DND-41 (cell line): ENCODE results near the gene CPLX1.

Experiments used
- ATAC-seq: fragments of 200-7000 bp; cut with Tn5 transposase; 3 replicates; pipeline ENCODE4 v1.9.1; 2021; ENCODE audit warnings: low read depth; ENCODE audit not compliant: insufficient read depth
- DNase-seq: peaks from one replicate; pipeline ENCODE4 v3.0.0-alpha.2; 2020
- H2AFZ ChIP-seq: 2 replicates; pipeline ENCODE4 v1.6.0; 2012; ENCODE audit warnings: low read depth, low read length
- H3K27ac ChIP-seq: 2 replicates; pipeline ENCODE4 v1.5.1; 2012; ENCODE audit warnings: low read length, inconsistent platforms
- H3K27me3 ChIP-seq: fragments of 200-600 bp; sonication (generic); 2 replicates; pipeline ENCODE4 v1.6.0; 2012; ENCODE audit warnings: low read length, mild to moderate bottlenecking, inconsistent platforms; ENCODE audit not compliant: insufficient read depth, poor library complexity
- H3K36me3 ChIP-seq: 2 replicates; pipeline ENCODE4 v1.5.1; 2012; ENCODE audit warnings: low read length, inconsistent platforms; ENCODE audit not compliant: insufficient read depth
- H3K4me1 ChIP-seq: 2 replicates; pipeline ENCODE4 v1.5.1; 2012; ENCODE audit warnings: mild to moderate bottlenecking, low read length; ENCODE audit not compliant: insufficient read depth
- H3K4me2 ChIP-seq: 2 replicates; pipeline ENCODE4 v1.6.0; 2012; ENCODE audit warnings: mild to moderate bottlenecking, moderate library complexity, low read length, inconsistent platforms; ENCODE audit not compliant: insufficient read depth
- H3K4me3 ChIP-seq, 2 experiments: fragments of 200-600 bp in 1 of 2; shearing (Covaris generic) in 1 of 2; 2 replicates each; pipeline ENCODE4 v1.5.1; 2012 to 2016; ENCODE audit warnings: inconsistent platforms in 2 of 2, low read length in 2 of 2, mild to moderate bottlenecking in 2 of 2, low read depth in 1 of 2, moderate library complexity in 1 of 2
- H3K79me2 ChIP-seq: 2 replicates; pipeline ENCODE4 v1.6.0; 2012; ENCODE audit warnings: low read length, inconsistent platforms; ENCODE audit not compliant: insufficient read depth
- H3K9ac ChIP-seq: 2 replicates; pipeline ENCODE4 v1.6.0; 2012; ENCODE audit warnings: low read depth, mild to moderate bottlenecking, inconsistent platforms, low read length, moderate library complexity
- H3K9me3 ChIP-seq: 2 replicates; pipeline ENCODE4 v1.5.1; 2012; ENCODE audit warnings: low read length, moderate library complexity, mild to moderate bottlenecking, inconsistent platforms; ENCODE audit not compliant: insufficient read depth, severe bottlenecking
- H4K20me1 ChIP-seq: 2 replicates; pipeline ENCODE4 v1.6.0; 2012; ENCODE audit warnings: low read length; ENCODE audit not compliant: insufficient read depth
- CTCF ChIP-seq: IDR thresholded peaks from 2 replicates; pipeline ENCODE4 v1.5.1; 2012; ENCODE audit warnings: borderline replicate concordance, low read length, moderate library complexity, mild to moderate bottlenecking; ENCODE audit not compliant: poor library complexity, severe bottlenecking; ENCODE audit errors: extremely low read depth
- EZH2 ChIP-seq: IDR thresholded peaks from 3 replicates; pipeline ENCODE4 v1.6.1; 2012; ENCODE audit warnings: borderline replicate concordance, low read depth, mild to moderate bottlenecking, moderate library complexity, low read length, inconsistent platforms; ENCODE audit not compliant: severe bottlenecking

Gene CPLX1

GRCh38 chr4:821631-822030 is 4.3 kb downstream of the CPLX1 start:
- H3K27ac ChIP-seq, result no peak overlapping the region
- no peak overlapping the region for H3K9ac ChIP-seq
- no peaks in the 10 kb centered on the region for H3K36me3 ChIP-seq
- no peak overlapping the region for H3K4me2 ChIP-seq
- TF ChIP-seq EZH2 (no peak), CTCF (no peak)
- no peaks in the 10 kb centered on the region for H3K4me1 ChIP-seq
- H3K4me3 ChIP-seq, result no peak overlapping the region
- ATAC-seq (no peak; the same call in 2 of the 3 replicates), DNase-seq (no peak)
- H3K27me3 ChIP-seq, result no peaks in the 10 kb centered on the region
- no peak overlapping the region for H2AFZ ChIP-seq
- H3K9me3 ChIP-seq, result no peaks in the 10 kb centered on the region
- H3K79me2 ChIP-seq, result no peaks in the 10 kb centered on the region
- no peaks in the 10 kb centered on the region; the same call in 1 of the 2 replicates for H4K20me1 ChIP-seq

- H3K27me3 ChIP-seq, result no peaks in the 10 kb centered on the region
- TF ChIP-seq EZH2, result no peak
- TF ChIP-seq CTCF, result no peak
- no peak overlapping the region for H3K4me3 ChIP-seq
- H3K9ac ChIP-seq, result no peak overlapping the region
- no peaks in the 10 kb centered on the region for H3K36me3 ChIP-seq
- no peaks in the 10 kb centered on the region for H3K79me2 ChIP-seq
- H3K4me2 ChIP-seq, result no peak overlapping the region
- DNase-seq (no peak), ATAC-seq (no peak)
- no peak overlapping the region for H3K27ac ChIP-seq
- H3K9me3 ChIP-seq, result no peaks in the 10 kb centered on the region
- no peak overlapping the region for H2AFZ ChIP-seq
- H4K20me1 ChIP-seq, result no peaks in the 10 kb centered on the region; the same call in 1 of the 2 replicates
- no peaks in the 10 kb centered on the region for H3K4me1 ChIP-seq
Measured at GRCh38 chr4:821181-821591, 4.7 kb downstream of the CPLX1 start.

- H3K9ac ChIP-seq, result no peak overlapping the region
- ATAC-seq (no peak), DNase-seq (no peak)
- no peaks in the 10 kb centered on the region for H3K4me1 ChIP-seq
- no peak for TF ChIP-seq EZH2
- no peak for TF ChIP-seq CTCF
- no peaks in the 10 kb centered on the region for H3K9me3 ChIP-seq
- no peak overlapping the region for H3K4me2 ChIP-seq
- H3K79me2 ChIP-seq, result no peaks in the 10 kb centered on the region
- no peaks in the 10 kb centered on the region for H3K36me3 ChIP-seq
- no peak overlapping the region for H2AFZ ChIP-seq
- no peaks in the 10 kb centered on the region for H3K27me3 ChIP-seq
- no peak overlapping the region for H3K4me3 ChIP-seq
- H4K20me1 ChIP-seq, result no peaks in the 10 kb centered on the region; the same call in 1 of the 2 replicates
- H3K27ac ChIP-seq, result no peak overlapping the region
Measured at GRCh38 chr4:820230-821172, 5.4 kb downstream of the CPLX1 start.
